HepG2 (cell line): ENCODE data around the gene SIRT7. TPM values are rescaled to one million over a fixed set of nuclear protein-coding genes. Genes with fewer than 3 reads are reported as not detected.

Source experiments
- ADNP ChIP-seq: sonication (generic); formaldehyde crosslinking; IDR thresholded peaks from 2 replicates; pipeline ENCODE4 v1.4.0; 2020; ENCODE audit warnings: missing genetic modification reagents
- EHMT2 ChIP-seq: fragments of 200-600 bp; sonication (generic); IDR thresholded peaks from 2 replicates; pipeline ENCODE4 v1.7.0; 2017; ENCODE audit warnings: antibody characterized with exemption, low read depth, low read length, borderline replicate concordance
- FOXK2 ChIP-seq: fragments of 450-650 bp; IDR thresholded peaks from 2 replicates; pipeline ENCODE4 v1.6.1; 2016
- GATA4 ChIP-seq: sonication (generic); IDR thresholded peaks from 2 replicates; pipeline ENCODE4 v1.6.1; 2016; ENCODE audit warnings: antibody characterized with exemption, low read depth, borderline replicate concordance
- HOXD1 ChIP-seq: sonication (generic); formaldehyde crosslinking; IDR thresholded peaks from 2 replicates; pipeline ENCODE4 v1.5.0; 2020; ENCODE audit warnings: missing genetic modification reagents
- KLF12 ChIP-seq: sonication (generic); formaldehyde crosslinking; IDR thresholded peaks from 2 replicates; pipeline ENCODE4 v1.4.0; 2020; ENCODE audit warnings: missing genetic modification reagents, borderline replicate concordance
- MIXL1 ChIP-seq: IDR thresholded peaks from 2 replicates; pipeline ENCODE4 v1.6.1; 2016
- SMAD3 ChIP-seq: sonication (generic); formaldehyde crosslinking; IDR thresholded peaks from 2 replicates; pipeline ENCODE4 v1.4.0; 2020; ENCODE audit warnings: missing genetic modification reagents
- WIZ ChIP-seq: sonication (generic); formaldehyde crosslinking; IDR thresholded peaks from 2 replicates; pipeline ENCODE4 v1.5.1; 2020; ENCODE audit warnings: mild to moderate bottlenecking, missing genetic modification reagents
- ZNF207 ChIP-seq: fragments of 450-650 bp; IDR thresholded peaks from 2 replicates; pipeline ENCODE4 v1.6.1; 2016; ENCODE audit warnings: antibody characterized with exemption, borderline replicate concordance
- ZNF232 ChIP-seq: sonication (generic); formaldehyde crosslinking; IDR thresholded peaks from 2 replicates; pipeline ENCODE4 v1.4.0; 2020; ENCODE audit warnings: missing genetic modification reagents, borderline replicate concordance
- ZNF44 ChIP-seq: sonication (generic); formaldehyde crosslinking; IDR thresholded peaks from 2 replicates; pipeline ENCODE4 v1.5.1; 2020; ENCODE audit warnings: mild to moderate bottlenecking, missing genetic modification reagents
- ZNF839 ChIP-seq: sonication (generic); formaldehyde crosslinking; IDR thresholded peaks from 2 replicates; pipeline ENCODE4 v1.4.0; 2020; ENCODE audit warnings: missing genetic modification reagents, mild to moderate bottlenecking, borderline replicate concordance
- ZNF879 ChIP-seq: sonication (generic); formaldehyde crosslinking; IDR thresholded peaks from 2 replicates; pipeline ENCODE4 v1.8.1; 2023; ENCODE audit warnings: missing genetic modification reagents
- polyA plus RNA-seq, 8 experiments: library from polyadenylated mRNA; depleted of rRNA in 3 of 8; stranded (reverse) in 7 of 8; unstranded in 1 of 8; fragments of >200 nt; fragmentation: Illumina TruSeq in 4 of 8; extraction: Trizol in 4 of 8; gene quantifications; 2 replicates each; pipeline versions ENCODE4 v1.2.1 to v1.2.3, GENCODE V29; 2011 to 2016; ENCODE audit warnings: low read depth in 4 of 8, missing spikeins in 1 of 8, mixed read lengths in 1 of 8; ENCODE audit not compliant: insufficient read depth in 1 of 8
- total RNA-seq, 5 experiments: library from RNA; depleted of rRNA; stranded (reverse); fragments of >200 nt; fragmentation: Illumina TruSeq; extraction: Trizol; gene quantifications; 2 replicates each; pipeline ENCODE4 v1.2.3, GENCODE V29; 2016; ENCODE audit warnings: low read depth in 1 of 5
- TF ChIP-seq, protein P1 (sequence below): sonication (generic); formaldehyde crosslinking; IDR thresholded peaks from 2 replicates; pipeline ENCODE4 v1.9.0; 2021; ENCODE audit warnings: missing genetic modification reagents, borderline replicate concordance
- TF ChIP-seq, protein P2 (sequence below), 2 experiments: IDR thresholded peaks; 2 replicates each; pipeline ENCODE4 v1.6.1; 2011 to 2012; ENCODE audit warnings: low read length in 2 of 2, borderline replicate concordance in 1 of 2, low read depth in 1 of 2, mild to moderate bottlenecking in 1 of 2, moderate library complexity in 1 of 2
- TF ChIP-seq, protein P3 (sequence below): sonication (generic); formaldehyde crosslinking; IDR thresholded peaks from 2 replicates; pipeline ENCODE4 v1.9.0; 2021; ENCODE audit warnings: mild to moderate bottlenecking, missing genetic modification reagents

The SIRT7 gene
- total and polyA plus RNA-seq, 2 of the 13 experiments (the other 11 are each of a cell fraction or from before 2014, with no cell fraction given): 8.3 to 24.8 TPM

DNA sequence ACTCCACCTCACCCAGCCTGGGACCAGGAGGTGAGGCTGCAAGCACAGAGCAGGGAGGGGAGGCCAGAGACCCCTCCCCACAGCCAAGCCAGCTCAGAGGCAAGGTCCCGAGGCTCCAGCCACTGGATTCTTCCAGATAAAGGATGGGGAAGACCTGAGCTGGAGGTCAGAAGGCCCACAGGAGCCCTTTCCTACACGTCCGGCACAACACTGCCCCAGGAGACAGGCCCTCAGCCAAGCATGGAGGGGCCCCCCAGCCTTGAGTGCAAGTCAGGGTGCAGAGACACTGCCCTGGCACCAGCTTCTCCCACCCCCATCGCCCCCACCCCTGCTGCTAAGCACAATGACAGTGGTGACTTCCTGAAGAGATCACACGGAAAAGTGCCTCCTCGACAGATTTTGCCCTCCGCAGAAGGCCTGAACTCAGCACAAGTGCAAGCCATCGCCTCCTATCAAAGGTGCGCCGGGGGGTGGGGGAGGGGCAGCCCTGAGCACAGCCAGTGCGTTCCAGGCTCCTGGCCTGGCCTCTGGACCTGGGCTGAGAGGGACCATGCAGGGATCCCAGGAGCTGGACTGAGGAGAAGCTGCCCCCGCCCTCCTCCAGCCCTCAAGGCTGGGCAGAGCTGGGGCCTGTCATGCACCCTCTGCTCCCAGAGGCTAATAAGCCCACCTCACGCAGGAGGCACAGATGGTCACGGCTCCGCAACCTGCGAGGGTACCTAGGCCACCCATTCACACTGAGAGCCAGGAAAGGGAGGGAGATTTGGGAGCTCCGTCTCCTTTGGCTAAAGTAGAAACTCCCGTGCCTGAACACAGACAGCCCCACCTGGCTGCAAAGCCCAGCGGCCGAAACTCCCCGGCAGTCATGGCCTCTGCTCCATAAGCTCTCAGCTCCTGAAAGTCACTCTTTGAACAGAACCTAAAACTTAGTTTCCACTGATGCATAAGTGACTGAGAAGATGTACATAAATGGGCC, 6.9 kb upstream of the SIRT7 start (continued):
- no peak for TF ChIP-seq EHMT2
- no peak for TF ChIP-seq HOXD1 (CRISPR knock-in tag)
- TF ChIP-seq, protein P1, sequence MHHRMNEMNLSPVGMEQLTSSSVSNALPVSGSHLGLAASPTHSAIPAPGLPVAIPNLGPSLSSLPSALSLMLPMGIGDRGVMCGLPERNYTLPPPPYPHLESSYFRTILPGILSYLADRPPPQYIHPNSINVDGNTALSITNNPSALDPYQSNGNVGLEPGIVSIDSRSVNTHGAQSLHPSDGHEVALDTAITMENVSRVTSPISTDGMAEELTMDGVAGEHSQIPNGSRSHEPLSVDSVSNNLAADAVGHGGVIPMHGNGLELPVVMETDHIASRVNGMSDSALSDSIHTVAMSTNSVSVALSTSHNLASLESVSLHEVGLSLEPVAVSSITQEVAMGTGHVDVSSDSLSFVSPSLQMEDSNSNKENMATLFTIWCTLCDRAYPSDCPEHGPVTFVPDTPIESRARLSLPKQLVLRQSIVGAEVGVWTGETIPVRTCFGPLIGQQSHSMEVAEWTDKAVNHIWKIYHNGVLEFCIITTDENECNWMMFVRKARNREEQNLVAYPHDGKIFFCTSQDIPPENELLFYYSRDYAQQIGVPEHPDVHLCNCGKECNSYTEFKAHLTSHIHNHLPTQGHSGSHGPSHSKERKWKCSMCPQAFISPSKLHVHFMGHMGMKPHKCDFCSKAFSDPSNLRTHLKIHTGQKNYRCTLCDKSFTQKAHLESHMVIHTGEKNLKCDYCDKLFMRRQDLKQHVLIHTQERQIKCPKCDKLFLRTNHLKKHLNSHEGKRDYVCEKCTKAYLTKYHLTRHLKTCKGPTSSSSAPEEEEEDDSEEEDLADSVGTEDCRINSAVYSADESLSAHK (CRISPR knock-in tag): no peak
- TF ChIP-seq ZNF44 (CRISPR knock-in tag): no peak
- TF ChIP-seq SMAD3 (CRISPR knock-in tag): no peak
- no peak for TF ChIP-seq WIZ (CRISPR knock-in tag)
- TF ChIP-seq, protein P2, sequence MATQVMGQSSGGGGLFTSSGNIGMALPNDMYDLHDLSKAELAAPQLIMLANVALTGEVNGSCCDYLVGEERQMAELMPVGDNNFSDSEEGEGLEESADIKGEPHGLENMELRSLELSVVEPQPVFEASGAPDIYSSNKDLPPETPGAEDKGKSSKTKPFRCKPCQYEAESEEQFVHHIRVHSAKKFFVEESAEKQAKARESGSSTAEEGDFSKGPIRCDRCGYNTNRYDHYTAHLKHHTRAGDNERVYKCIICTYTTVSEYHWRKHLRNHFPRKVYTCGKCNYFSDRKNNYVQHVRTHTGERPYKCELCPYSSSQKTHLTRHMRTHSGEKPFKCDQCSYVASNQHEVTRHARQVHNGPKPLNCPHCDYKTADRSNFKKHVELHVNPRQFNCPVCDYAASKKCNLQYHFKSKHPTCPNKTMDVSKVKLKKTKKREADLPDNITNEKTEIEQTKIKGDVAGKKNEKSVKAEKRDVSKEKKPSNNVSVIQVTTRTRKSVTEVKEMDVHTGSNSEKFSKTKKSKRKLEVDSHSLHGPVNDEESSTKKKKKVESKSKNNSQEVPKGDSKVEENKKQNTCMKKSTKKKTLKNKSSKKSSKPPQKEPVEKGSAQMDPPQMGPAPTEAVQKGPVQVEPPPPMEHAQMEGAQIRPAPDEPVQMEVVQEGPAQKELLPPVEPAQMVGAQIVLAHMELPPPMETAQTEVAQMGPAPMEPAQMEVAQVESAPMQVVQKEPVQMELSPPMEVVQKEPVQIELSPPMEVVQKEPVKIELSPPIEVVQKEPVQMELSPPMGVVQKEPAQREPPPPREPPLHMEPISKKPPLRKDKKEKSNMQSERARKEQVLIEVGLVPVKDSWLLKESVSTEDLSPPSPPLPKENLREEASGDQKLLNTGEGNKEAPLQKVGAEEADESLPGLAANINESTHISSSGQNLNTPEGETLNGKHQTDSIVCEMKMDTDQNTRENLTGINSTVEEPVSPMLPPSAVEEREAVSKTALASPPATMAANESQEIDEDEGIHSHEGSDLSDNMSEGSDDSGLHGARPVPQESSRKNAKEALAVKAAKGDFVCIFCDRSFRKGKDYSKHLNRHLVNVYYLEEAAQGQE (IDR thresholded peaks at IDR 0.05; ENCODE audit: borderline replicate concordance in 1 of 2, low read depth in 1 of 2, low read length in 2 of 2): no peak
- TF ChIP-seq ZNF879: no peak
- TF ChIP-seq FOXK2: no peak
- TF ChIP-seq MIXL1 (CRISPR knock-in tag): no peak
- no peak for TF ChIP-seq GATA4
- no peak for TF ChIP-seq ADNP (CRISPR knock-in tag)
- TF ChIP-seq, protein P3, sequence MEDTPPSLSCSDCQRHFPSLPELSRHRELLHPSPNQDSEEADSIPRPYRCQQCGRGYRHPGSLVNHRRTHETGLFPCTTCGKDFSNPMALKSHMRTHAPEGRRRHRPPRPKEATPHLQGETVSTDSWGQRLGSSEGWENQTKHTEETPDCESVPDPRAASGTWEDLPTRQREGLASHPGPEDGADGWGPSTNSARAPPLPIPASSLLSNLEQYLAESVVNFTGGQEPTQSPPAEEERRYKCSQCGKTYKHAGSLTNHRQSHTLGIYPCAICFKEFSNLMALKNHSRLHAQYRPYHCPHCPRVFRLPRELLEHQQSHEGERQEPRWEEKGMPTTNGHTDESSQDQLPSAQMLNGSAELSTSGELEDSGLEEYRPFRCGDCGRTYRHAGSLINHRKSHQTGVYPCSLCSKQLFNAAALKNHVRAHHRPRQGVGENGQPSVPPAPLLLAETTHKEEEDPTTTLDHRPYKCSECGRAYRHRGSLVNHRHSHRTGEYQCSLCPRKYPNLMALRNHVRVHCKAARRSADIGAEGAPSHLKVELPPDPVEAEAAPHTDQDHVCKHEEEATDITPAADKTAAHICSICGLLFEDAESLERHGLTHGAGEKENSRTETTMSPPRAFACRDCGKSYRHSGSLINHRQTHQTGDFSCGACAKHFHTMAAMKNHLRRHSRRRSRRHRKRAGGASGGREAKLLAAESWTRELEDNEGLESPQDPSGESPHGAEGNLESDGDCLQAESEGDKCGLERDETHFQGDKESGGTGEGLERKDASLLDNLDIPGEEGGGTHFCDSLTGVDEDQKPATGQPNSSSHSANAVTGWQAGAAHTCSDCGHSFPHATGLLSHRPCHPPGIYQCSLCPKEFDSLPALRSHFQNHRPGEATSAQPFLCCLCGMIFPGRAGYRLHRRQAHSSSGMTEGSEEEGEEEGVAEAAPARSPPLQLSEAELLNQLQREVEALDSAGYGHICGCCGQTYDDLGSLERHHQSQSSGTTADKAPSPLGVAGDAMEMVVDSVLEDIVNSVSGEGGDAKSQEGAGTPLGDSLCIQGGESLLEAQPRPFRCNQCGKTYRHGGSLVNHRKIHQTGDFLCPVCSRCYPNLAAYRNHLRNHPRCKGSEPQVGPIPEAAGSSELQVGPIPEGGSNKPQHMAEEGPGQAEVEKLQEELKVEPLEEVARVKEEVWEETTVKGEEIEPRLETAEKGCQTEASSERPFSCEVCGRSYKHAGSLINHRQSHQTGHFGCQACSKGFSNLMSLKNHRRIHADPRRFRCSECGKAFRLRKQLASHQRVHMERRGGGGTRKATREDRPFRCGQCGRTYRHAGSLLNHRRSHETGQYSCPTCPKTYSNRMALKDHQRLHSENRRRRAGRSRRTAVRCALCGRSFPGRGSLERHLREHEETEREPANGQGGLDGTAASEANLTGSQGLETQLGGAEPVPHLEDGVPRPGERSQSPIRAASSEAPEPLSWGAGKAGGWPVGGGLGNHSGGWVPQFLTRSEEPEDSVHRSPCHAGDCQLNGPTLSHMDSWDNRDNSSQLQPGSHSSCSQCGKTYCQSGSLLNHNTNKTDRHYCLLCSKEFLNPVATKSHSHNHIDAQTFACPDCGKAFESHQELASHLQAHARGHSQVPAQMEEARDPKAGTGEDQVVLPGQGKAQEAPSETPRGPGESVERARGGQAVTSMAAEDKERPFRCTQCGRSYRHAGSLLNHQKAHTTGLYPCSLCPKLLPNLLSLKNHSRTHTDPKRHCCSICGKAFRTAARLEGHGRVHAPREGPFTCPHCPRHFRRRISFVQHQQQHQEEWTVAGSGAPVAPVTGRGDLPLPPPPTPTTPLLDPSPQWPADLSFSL (CRISPR knock-in tag): no peak
- TF ChIP-seq ZNF207: no peak
- TF ChIP-seq ZNF839 (CRISPR knock-in tag): no peak
- no peak for TF ChIP-seq ZNF232 (CRISPR knock-in tag)
- no peak for TF ChIP-seq KLF12 (CRISPR knock-in tag)
